H1 (cell line): Measurements from ENCODE around the gene MAGI1. TPM values are rescaled to one million over a fixed set of nuclear protein-coding genes. Genes with fewer than 3 reads are reported as not detected.

Experiments used
- CTCF ChIA-PET: fragments of 300-600 bp; sonication (Branson Sonifier 250); formaldehyde crosslinking; loops from one replicate; lab custom pipeline; 2021; ENCODE audit not compliant: partially characterized antibody; lab: Charles Lee
- POLR2A ChIA-PET: fragments of 300-600 bp; sonication (Branson Sonifier 250); formaldehyde crosslinking; loops from one replicate; lab custom pipeline; 2021; ENCODE audit warnings: inconsistent platforms; ENCODE audit not compliant: partially characterized antibody; lab: Charles Lee
- DNase-seq, 2 experiments: peaks; one replicate each; pipeline versions ENCODE4 v3.0.0 to v3.0.0-alpha.2; 2010 to 2022; ENCODE audit warnings: low spot score in 2 of 2, low read depth in 1 of 2, mixed read lengths in 1 of 2
- FAIRE-seq: peaks from 2 replicates; lab custom pipeline; 2011; peaks lifted over from hg19 to GRCh38; lab: Jason Lieb, UNC
- H2AFZ ChIP-seq: 2 replicates; pipeline ENCODE4 v1.8.1; 2012; ENCODE audit warnings: low read length, inconsistent platforms
- H2AK5ac ChIP-seq: 2 replicates; pipeline ENCODE4 v1.6.1; 2013; ENCODE audit warnings: low read depth, low read length
- H2BK120ac ChIP-seq: replicated peaks from 2 replicates; pipeline ENCODE3; 2013; ENCODE audit warnings: low read depth, low read length, inconsistent platforms
- H2BK12ac ChIP-seq: 2 replicates; pipeline ENCODE4 v1.6.1; 2013; ENCODE audit warnings: low read depth, low read length
- H2BK15ac ChIP-seq: 2 replicates; pipeline ENCODE4 v1.6.1; 2013; ENCODE audit warnings: low read length
- H2BK20ac ChIP-seq: 2 replicates; pipeline ENCODE4 v1.6.1; 2013; ENCODE audit warnings: low read length
- H2BK5ac ChIP-seq: 2 replicates; pipeline ENCODE4 v1.6.1; 2013; ENCODE audit warnings: low read depth, low read length
- H3K14ac ChIP-seq: 2 replicates; pipeline ENCODE4 v1.6.1; 2013; ENCODE audit warnings: inconsistent platforms; ENCODE audit not compliant: insufficient read length
- H3K18ac ChIP-seq: 2 replicates; pipeline ENCODE4 v1.6.1; 2013; ENCODE audit warnings: low read length; ENCODE audit errors: extremely low read depth
- H3K23ac ChIP-seq: 2 replicates; pipeline ENCODE4 v1.6.1; 2013; ENCODE audit warnings: inconsistent platforms; ENCODE audit not compliant: insufficient read length
- H3K23me2 ChIP-seq: 2 replicates; pipeline ENCODE4 v1.6.1; 2013; ENCODE audit warnings: low read depth, low read length
- H3K27ac ChIP-seq: 2 replicates; pipeline ENCODE4 v1.6.1; 2011; ENCODE audit warnings: low read depth, low read length, inconsistent platforms
- H3K27me3 ChIP-seq, 4 experiments: replicated peaks in 1 of 4; 1 replicate in 1 of 4; 2 replicates in 3 of 4; pipeline versions ENCODE4 v1.6.1 to v1.8.1; 2011 to 2013; ENCODE audit warnings: low read length in 3 of 4, mild to moderate bottlenecking in 3 of 4, inconsistent platforms in 2 of 4, mixed read lengths in 2 of 4, moderate library complexity in 1 of 4; ENCODE audit not compliant: control insufficient read depth in 3 of 4, insufficient read depth in 3 of 4; ENCODE audit errors: extremely low read depth in 1 of 4
- H3K36me3 ChIP-seq, 4 experiments: 2 replicates each; pipeline versions ENCODE4 v1.6.1 to v1.8.1; 2011 to 2013; ENCODE audit warnings: mild to moderate bottlenecking in 4 of 4, low read length in 3 of 4, moderate library complexity in 2 of 4, control low read depth in 1 of 4, inconsistent platforms in 1 of 4; ENCODE audit not compliant: insufficient read depth in 4 of 4, control insufficient read depth in 2 of 4
- H3K4ac ChIP-seq: replicated peaks from 2 replicates; pipeline ENCODE3; 2013; ENCODE audit warnings: low read length, low read depth, mixed read lengths, inconsistent platforms; ENCODE audit not compliant: insufficient read length
- H3K4me1 ChIP-seq, 4 experiments: replicated peaks in 1 of 4; 1 replicate in 1 of 4; 2 replicates in 3 of 4; pipeline versions ENCODE4 v1.6.1 to v1.8.1; 2011 to 2013; ENCODE audit warnings: low read length in 3 of 4, inconsistent platforms in 2 of 4, mixed read lengths in 1 of 4; ENCODE audit not compliant: insufficient read depth in 4 of 4, control insufficient read depth in 3 of 4
- H3K4me2 ChIP-seq, 2 experiments: 2 replicates each; pipeline versions ENCODE4 v1.6.1 to v1.8.1; 2011 to 2013; ENCODE audit warnings: low read depth in 2 of 2, low read length in 2 of 2, control low read depth in 1 of 2, inconsistent platforms in 1 of 2, mild to moderate bottlenecking in 1 of 2; ENCODE audit not compliant: insufficient read depth in 1 of 2
- H3K4me3 ChIP-seq, 4 experiments: fragments of 200-600, 300-600 bp in 1 of 4; sonication (generic), shearing (Covaris generic), sonication (Bioruptor Twin) in 1 of 4; 2 replicates each; pipeline versions ENCODE4 v1.5.1 to v1.8.1; 2011 to 2016; ENCODE audit warnings: low read length in 4 of 4, low read depth in 3 of 4, control low read depth in 2 of 4, inconsistent platforms in 2 of 4, mild to moderate bottlenecking in 2 of 4, mixed read lengths in 1 of 4, moderate library complexity in 1 of 4; ENCODE audit not compliant: insufficient read depth in 2 of 4; ENCODE audit errors: extremely low read depth in 1 of 4
- H3K56ac ChIP-seq: replicated peaks from 2 replicates; pipeline ENCODE3; 2013; ENCODE audit warnings: low read depth, mild to moderate bottlenecking, mixed read lengths, low read length, inconsistent platforms; ENCODE audit not compliant: insufficient read length
- H3K79me1 ChIP-seq: 2 replicates; pipeline ENCODE4 v1.6.1; 2013; ENCODE audit warnings: low read depth, low read length, control low read depth
- H3K79me2 ChIP-seq, 2 experiments: 2 replicates each; pipeline versions ENCODE4 v1.6.1 to v1.8.1; 2012 to 2013; ENCODE audit warnings: low read length in 2 of 2, mild to moderate bottlenecking in 2 of 2, inconsistent platforms in 1 of 2; ENCODE audit not compliant: insufficient read depth in 2 of 2, control insufficient read depth in 1 of 2
- H3K9ac ChIP-seq, 4 experiments: replicated peaks in 1 of 4; 1 replicate in 1 of 4; 2 replicates in 3 of 4; pipeline versions ENCODE4 v1.6.1 to v1.8.1; 2011 to 2013; ENCODE audit warnings: low read depth in 3 of 4, low read length in 3 of 4, control low read depth in 2 of 4, mild to moderate bottlenecking in 2 of 4, moderate library complexity in 2 of 4, inconsistent platforms in 1 of 4; ENCODE audit errors: extremely low read depth in 1 of 4
- H3K9me3 ChIP-seq, 2 experiments: 2 replicates each; pipeline versions ENCODE4 v1.6.1 to v1.8.1; 2012 to 2013; ENCODE audit warnings: mild to moderate bottlenecking in 2 of 2, moderate library complexity in 2 of 2, control low read depth in 1 of 2, inconsistent platforms in 1 of 2, low read depth in 1 of 2, low read length in 1 of 2, mixed read lengths in 1 of 2; ENCODE audit not compliant: insufficient read depth in 2 of 2
- H4K20me1 ChIP-seq, 2 experiments: replicated peaks in 1 of 2; 2 replicates each; pipeline versions ENCODE3 to v1.8.1; 2011 to 2013; ENCODE audit warnings: inconsistent platforms in 2 of 2, low read length in 2 of 2, mild to moderate bottlenecking in 1 of 2; ENCODE audit not compliant: insufficient read depth in 2 of 2, control insufficient read depth in 1 of 2
- H4K5ac ChIP-seq: 2 replicates; pipeline ENCODE4 v1.6.1; 2013; ENCODE audit warnings: low read length, low read depth, mixed read lengths, inconsistent platforms; ENCODE audit not compliant: insufficient read length
- H4K8ac ChIP-seq: 2 replicates; pipeline ENCODE4 v1.8.0; 2013; ENCODE audit warnings: mild to moderate bottlenecking, moderate library complexity, low read length, inconsistent platforms; ENCODE audit not compliant: insufficient read depth; ENCODE audit errors: extremely low read depth
- H4K91ac ChIP-seq: replicated peaks from 2 replicates; pipeline ENCODE3; 2013; ENCODE audit warnings: low read length, mixed read lengths, inconsistent platforms; ENCODE audit not compliant: insufficient read length
- BACH1 ChIP-seq: IDR thresholded peaks from 2 replicates; pipeline ENCODE4 v1.6.1; 2012; ENCODE audit warnings: low read length, improper control_type of control experiment
- CBX5 ChIP-seq: fragments of 300-800, 300-1000 bp; sonication (generic); IDR thresholded peaks from 2 replicates; pipeline ENCODE4 v1.7.1; 2016; ENCODE audit warnings: antibody characterized with exemption, low read length, low read depth
- CEBPB ChIP-seq: IDR thresholded peaks from 2 replicates; pipeline ENCODE4 v1.6.1; 2012; ENCODE audit warnings: low read depth, low read length
- EGR1 ChIP-seq: IDR thresholded peaks from 2 replicates; pipeline ENCODE4 v1.6.1; 2011; ENCODE audit warnings: low read depth, low read length, borderline replicate concordance
- HDAC2 ChIP-seq, 2 experiments: fragments of 300-600 bp in 1 of 2; sonication (generic) in 1 of 2; IDR thresholded peaks; 2 replicates each; pipeline ENCODE4 v1.6.1; 2011 to 2012; ENCODE audit warnings: low read depth in 2 of 2, low read length in 2 of 2, mild to moderate bottlenecking in 2 of 2, moderate library complexity in 2 of 2, borderline replicate concordance in 1 of 2, inconsistent platforms in 1 of 2
- JUND ChIP-seq: IDR thresholded peaks from 2 replicates; pipeline ENCODE4 v1.6.1; 2011; ENCODE audit warnings: mild to moderate bottlenecking, improper control_type of control experiment, low read length
- KDM4A ChIP-seq: IDR thresholded peaks from one replicate; pipeline ENCODE4 v1.7.1; 2012; ENCODE audit warnings: low read depth, mild to moderate bottlenecking, moderate library complexity, low read length, inconsistent platforms; ENCODE audit not compliant: severe bottlenecking
- MAFK ChIP-seq: IDR thresholded peaks from 2 replicates; pipeline ENCODE4 v1.6.1; 2012; ENCODE audit warnings: low read depth, mild to moderate bottlenecking, improper control_type of control experiment, low read length
- POU5F1 ChIP-seq: IDR thresholded peaks from 2 replicates; pipeline ENCODE4 v1.6.1; 2011; ENCODE audit warnings: low read depth, mild to moderate bottlenecking, low read length, moderate library complexity
- SIRT6 ChIP-seq: IDR thresholded peaks from one replicate; pipeline ENCODE4 v1.7.1; 2012; ENCODE audit warnings: low read length, inconsistent platforms
- SP4 ChIP-seq: IDR thresholded peaks from 2 replicates; pipeline ENCODE4 v1.6.1; 2012; ENCODE audit warnings: low read length, inconsistent platforms
- TAF7 ChIP-seq: optimal IDR thresholded peaks from 2 replicates; pipeline ENCODE3; 2011; ENCODE audit warnings: low read depth, mild to moderate bottlenecking, inconsistent platforms, low read length, moderate library complexity, borderline replicate concordance
- WGBS, 2 experiments: shearing (Covaris generic) in 1 of 2; methylation state at CpG; one replicate each; pipeline versions ENCODE4 v1.1.6 to v1.1.7; 2013 to 2015; ENCODE audit warnings: low lambda C conversion rate in 2 of 2, mixed read lengths in 2 of 2, inconsistent platforms in 1 of 2, low coverage in 1 of 2, missing lambda C conversion rate in 1 of 2; ENCODE audit not compliant: insufficient replicate concordance in 2 of 2, insufficient coverage in 1 of 2, insufficient read length in 1 of 2; ENCODE audit errors: extremely low coverage in 1 of 2, missing lambda C conversion rate in 1 of 2; 5-methylcytosine and 5-hydroxymethylcytosine counted together
- polyA plus RNA-seq, 7 experiments: library from polyadenylated mRNA; depleted of rRNA in 3 of 7; stranded (reverse) in 5 of 7; unstranded in 2 of 7; fragments of >200 nt in 5 of 7; fragments of 200-250 nt in 2 of 7; gene quantifications; 1 replicate in 5 of 7; 2 replicates in 1 of 7; 4 replicates in 1 of 7; pipeline versions ENCODE4 v1.2.1 to v1.2.3, GENCODE V29; 2011 to 2013; ENCODE audit warnings: missing spikeins in 2 of 7, mixed read lengths in 2 of 7
- total RNA-seq: library from RNA; stranded (reverse); fragmentation: NEBNext Ultra II Directional; extraction: Animal tissue kit (Norgen Biotek cat#: 25700); gene quantifications from 2 replicates; pipeline ENCODE4 v1.2.1, GENCODE V29; 2021

MAGI1 gene
- total and polyA plus RNA-seq, 2 of the 8 experiments (the other 6 are each of a cell fraction or from before 2014, with no cell fraction given) = 19.8 to 78.0 TPM

GRCh38 chr3:65856907-65857306 lies 181.8 kb downstream of the MAGI1 start:
- no peak overlapping the region for H2BK5ac ChIP-seq
- no peak overlapping the region for H3K4me3 ChIP-seq
- DNase-seq = no peak
- H3K4ac ChIP-seq = no peak overlapping the region
- no peak overlapping the region for H4K5ac ChIP-seq
- H3K9me3 ChIP-seq = no peaks in the 10 kb centered on the region
- H2BK120ac ChIP-seq = no peak overlapping the region
- no peak overlapping the region for H3K56ac ChIP-seq
- no peak overlapping the region for H2BK15ac ChIP-seq
- H3K14ac ChIP-seq = no peak overlapping the region
- no peak overlapping the region for H2BK12ac ChIP-seq
- no peaks in the 10 kb centered on the region for H3K36me3 ChIP-seq
- POLR2A ChIA-PET = interaction anchor here (1.1 kb wide), 1 partner anchor 179 kb away, joined by 3 read pairs; no protein-coding TSS in a partner anchor
- no peak overlapping the region for H2BK20ac ChIP-seq
- H3K27me3 ChIP-seq = no peaks in the 10 kb centered on the region
- CTCF ChIA-PET = interaction anchor here (0.6 to 1.0 kb wide), 4 partner anchors 12 to 408 kb away, joined by 3 read pairs; no protein-coding TSS in a partner anchor
- TF ChIP-seq KDM4A (no peak), POU5F1 (no peak), JUND (no peak), HDAC2 (IDR thresholded peaks at IDR 0.05; ENCODE audit: borderline replicate concordance in 1 of 2, low read depth in 2 of 2, low read length in 2 of 2) (no peak), CEBPB (no peak), MAFK (no peak), BACH1 (no peak), TAF7 (no peak), CBX5 (no peak), SP4 (no peak), EGR1 (no peak), SIRT6 (no peak)
- H2AFZ ChIP-seq = no peak overlapping the region
- no peak overlapping the region for H3K23ac ChIP-seq
- H3K27ac ChIP-seq = no peak overlapping the region
- H4K8ac ChIP-seq = no peak overlapping the region
- no peak overlapping the region for H4K91ac ChIP-seq
- H3K18ac ChIP-seq = no peak overlapping the region
- peaks cover 5 to 29% of the 10 kb centered on the region in 2 experiments; a peak in 3 of 4 replicates for H3K79me2 ChIP-seq
- no peak overlapping the region for H3K9ac ChIP-seq
- H2AK5ac ChIP-seq = no peak overlapping the region
- no peak for FAIRE-seq
- no peak overlapping the region for H3K4me2 ChIP-seq
- peaks cover 6 to 10% of the 10 kb centered on the region in 2 experiments for H4K20me1 ChIP-seq
- 85% methylated on average over 2 of the region's 2 CpGs; no CpG with 5 or more reads in 1 of the 2 experiments for WGBS, 2 experiments
- H3K4me1 ChIP-seq = peaks cover 0 to 5% (median 1%) of the 10 kb centered on the region in 4 experiments; a peak in 4 of 7 replicates
- H3K23me2 ChIP-seq = no peaks in the 10 kb centered on the region
- no peaks in the 10 kb centered on the region for H3K79me1 ChIP-seq
